NCI-H1694 treated with DMSO at 0.1 percent for 48 hours (cell line): Measurements from ENCODE around the gene UBC.

Source experiments
- DNase-seq: peaks from one replicate; lab custom pipeline; 2025; lab: John Stamatoyannopoulos, UW

UBC gene

DNA sequence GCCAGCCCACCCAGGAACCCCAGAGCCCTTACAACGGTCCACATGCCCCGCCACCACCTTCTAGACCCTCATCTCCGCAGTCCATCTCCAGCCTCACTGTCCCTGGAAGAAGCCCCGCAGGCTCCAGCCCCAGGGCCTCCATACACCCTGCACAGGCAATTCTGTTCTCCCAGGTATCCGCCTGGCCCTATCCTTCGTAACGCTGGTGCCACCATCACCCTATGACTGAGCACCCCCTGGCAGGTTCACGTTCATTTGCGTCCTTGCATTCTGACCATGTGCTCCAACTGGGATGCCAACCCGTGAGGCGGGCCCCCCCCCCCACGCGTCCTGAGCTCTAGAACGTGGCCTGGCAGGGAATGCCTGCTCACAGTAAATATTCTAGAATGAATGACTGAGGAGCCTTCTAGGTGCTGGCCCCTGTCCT is 50.1 kb downstream of the UBC start:
- no peak for DNase-seq

DNA sequence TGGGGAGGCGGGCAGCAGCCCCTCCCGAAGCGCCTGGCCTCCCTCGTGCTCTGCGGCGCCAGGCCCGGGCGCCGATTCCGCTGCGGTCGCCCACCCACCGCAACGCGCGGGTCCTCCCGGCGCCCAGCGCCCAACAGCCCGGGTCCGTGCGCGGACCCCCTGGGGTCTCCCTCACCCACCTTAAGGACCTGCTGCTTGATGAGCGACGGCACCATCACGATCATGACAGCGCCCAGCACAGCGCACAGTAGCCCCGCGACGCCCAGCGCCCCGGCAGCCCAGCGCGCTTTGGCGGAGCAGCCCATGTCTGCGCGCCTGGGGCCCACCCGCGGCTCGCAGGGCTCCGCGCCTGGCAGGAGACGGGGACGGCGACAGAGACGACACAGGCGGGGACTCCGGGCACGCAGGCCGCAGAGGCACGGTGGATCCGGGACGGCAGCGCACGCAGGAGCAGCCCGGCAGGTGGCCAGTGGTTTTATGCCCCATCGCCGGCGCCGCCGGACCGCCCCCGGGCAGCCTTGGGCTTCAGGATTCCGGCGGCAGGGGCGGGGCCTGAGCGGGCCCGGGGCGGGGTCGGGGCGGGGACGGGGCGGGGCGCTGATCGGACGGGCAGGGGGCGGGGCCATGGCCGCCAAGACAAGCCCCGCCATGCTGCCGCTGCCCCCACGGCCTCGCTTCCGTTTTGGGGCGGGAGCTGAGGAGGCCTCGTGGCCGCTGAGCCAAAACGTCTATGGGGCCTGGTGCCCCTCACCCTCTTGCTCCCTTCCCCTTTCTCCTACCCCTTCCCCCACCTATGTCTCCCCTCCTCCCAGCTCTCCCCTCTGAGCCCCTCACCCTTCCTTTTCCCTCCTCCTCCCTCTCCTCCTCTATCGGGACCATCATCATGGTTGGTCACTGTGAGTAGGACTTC is 50.8 kb downstream of the UBC start, which contains the start of gene SCARB1:
TSS of gene SCARB1 (minus strand) at position 449 of the 910 bp plus-strand sequence. CDS start at position 305, 144 bp downstream.
- peak; percentile 59 for DNase-seq

GRCh38 chr12:124862768-124863415 is 51.6 kb downstream of the UBC start:
- no peak for DNase-seq

- DNase-seq = no peak
Measured at GRCh38 chr12:124861898-124862676, 52.4 kb downstream of the UBC start.
